ENCODE data around the gene CDKN1B.

DNA sequence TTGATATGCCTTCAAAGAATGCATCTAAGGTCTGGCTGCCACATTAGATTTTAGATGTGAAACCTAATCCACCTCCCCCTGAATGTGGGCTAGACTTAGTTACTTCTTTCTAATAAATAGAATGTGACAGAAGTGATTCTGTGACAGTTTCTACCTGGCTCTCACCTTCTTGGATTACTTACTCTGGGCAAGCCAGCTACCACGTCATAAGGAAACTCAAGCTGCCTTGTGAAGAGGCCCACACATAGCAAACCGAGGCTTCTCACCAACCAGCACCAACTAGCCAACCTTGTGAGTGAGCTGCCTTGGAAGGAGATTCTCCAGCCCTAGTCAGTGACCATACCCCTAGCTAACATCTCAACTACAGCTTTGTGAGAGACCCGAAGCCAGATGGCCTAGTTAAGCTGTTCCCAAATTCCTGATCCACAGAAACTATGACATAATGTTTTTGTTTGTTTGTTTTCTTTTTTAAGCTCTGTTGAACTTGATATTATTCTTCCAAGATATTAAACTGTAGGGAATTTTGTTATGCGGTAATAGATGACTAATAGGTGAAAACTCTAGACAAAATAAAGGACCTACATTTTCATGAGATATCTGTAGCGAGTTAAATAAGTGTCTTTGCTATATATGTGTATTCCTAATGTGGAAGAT lies 27.4 kb upstream of the CDKN1B start:
- TF ChIP-seq, protein P1, sequence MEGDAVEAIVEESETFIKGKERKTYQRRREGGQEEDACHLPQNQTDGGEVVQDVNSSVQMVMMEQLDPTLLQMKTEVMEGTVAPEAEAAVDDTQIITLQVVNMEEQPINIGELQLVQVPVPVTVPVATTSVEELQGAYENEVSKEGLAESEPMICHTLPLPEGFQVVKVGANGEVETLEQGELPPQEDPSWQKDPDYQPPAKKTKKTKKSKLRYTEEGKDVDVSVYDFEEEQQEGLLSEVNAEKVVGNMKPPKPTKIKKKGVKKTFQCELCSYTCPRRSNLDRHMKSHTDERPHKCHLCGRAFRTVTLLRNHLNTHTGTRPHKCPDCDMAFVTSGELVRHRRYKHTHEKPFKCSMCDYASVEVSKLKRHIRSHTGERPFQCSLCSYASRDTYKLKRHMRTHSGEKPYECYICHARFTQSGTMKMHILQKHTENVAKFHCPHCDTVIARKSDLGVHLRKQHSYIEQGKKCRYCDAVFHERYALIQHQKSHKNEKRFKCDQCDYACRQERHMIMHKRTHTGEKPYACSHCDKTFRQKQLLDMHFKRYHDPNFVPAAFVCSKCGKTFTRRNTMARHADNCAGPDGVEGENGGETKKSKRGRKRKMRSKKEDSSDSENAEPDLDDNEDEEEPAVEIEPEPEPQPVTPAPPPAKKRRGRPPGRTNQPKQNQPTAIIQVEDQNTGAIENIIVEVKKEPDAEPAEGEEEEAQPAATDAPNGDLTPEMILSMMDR (conservative IDR thresholded peaks at IDR 0.05; ENCODE audit: low read length) = no peak
- no peak for TF ChIP-seq EZH2phosphoT487 (IDR thresholded peaks at IDR 0.05; ENCODE audit: borderline replicate concordance)
